ENCODE results near the gene PORCN.

GRCh38 chrX:48468247-48468671 lies 40.5 kb upstream of the PORCN start:
- TF ChIP-seq POLR2A (IDR thresholded peaks at IDR 0.05) (no peak), CTCF (IDR thresholded peaks at IDR 0.05) (no peak), EP300 (IDR thresholded peaks at IDR 0.05) (no peak)

Measured in ovary (tissue), 3 donors.